Tibial nerve (tissue), 4 donors: Measurements from ENCODE around the gene ZNF217. TPM values are rescaled to one million over a fixed set of nuclear protein-coding genes. Genes with fewer than 3 reads are reported as not detected.
"Not testable (repeated sequence)": the region's sequence is repeated elsewhere in the genome, so short reads cannot be mapped to it uniquely, and the experiment has no call there.

Source experiments
- DNase-seq, 2 donors: peaks; one replicate each; pipeline ENCODE4 v3.0.0-alpha.2; 2019; ENCODE audit warnings: low spot score in 2 of 2
- H3K27ac ChIP-seq, 4 donors: fragments of 200-600 bp; sonication (generic) in 3 of 4; one replicate each; pipeline ENCODE4 v1.5.1; 2017 to 2019; ENCODE audit warnings: mild to moderate bottlenecking in 1 of 4
- H3K27me3 ChIP-seq, 2 donors: fragments of 200-600 bp; sonication (generic) in 1 of 2; one replicate each; pipeline versions ENCODE4 v1.5.1 to v1.6.0; 2017 to 2019
- H3K36me3 ChIP-seq, 3 donors: fragments of 200-600 bp; sonication (generic); one replicate each; pipeline ENCODE4 v1.5.1; 2018 to 2019
- H3K4me1 ChIP-seq, 4 donors: fragments of 200-600 bp; sonication (generic) in 3 of 4; one replicate each; pipeline ENCODE4 v1.5.1; 2017 to 2019
- H3K4me3 ChIP-seq, 4 donors: fragments of 200-600 bp; sonication (generic) in 3 of 4; one replicate each; pipeline ENCODE4 v1.5.1; 2017 to 2019; ENCODE audit warnings: mild to moderate bottlenecking in 1 of 4, moderate library complexity in 1 of 4
- H3K9me3 ChIP-seq, 4 donors: fragments of 200-600 bp; sonication (generic) in 3 of 4; one replicate each; pipeline ENCODE4 v1.5.1; 2017 to 2019
- EP300 ChIP-seq, 2 donors: sonication (generic); formaldehyde crosslinking; IDR thresholded peaks; one replicate each; pipeline ENCODE4 v1.6.1; 2017; ENCODE audit warnings: antibody characterized with exemption in 2 of 2, mild to moderate bottlenecking in 1 of 2
- POLR2A ChIP-seq, 2 donors: fragments of 450-650 bp; IDR thresholded peaks; one replicate each; pipeline ENCODE4 v1.6.1; 2017; ENCODE audit warnings: antibody characterized with exemption in 2 of 2, mild to moderate bottlenecking in 2 of 2, moderate library complexity in 2 of 2
- WGBS, 2 donors: methylation state at CpG; one replicate each; pipeline ENCODE4 v1.1.5; 2018; 5-methylcytosine and 5-hydroxymethylcytosine counted together
- total RNA-seq, 4 donors: library from RNA; depleted of rRNA; stranded (reverse); fragments of >200 nt; gene quantifications; one replicate each; pipeline ENCODE4 v1.1.0, GENCODE V29; 2016
- TF ChIP-seq, protein P1 (sequence below), 5 experiments: fragments of 200-600 bp in 3 of 5; fragments of 450-650 bp in 2 of 5; sonication (generic) in 3 of 5; IDR thresholded peaks; one replicate each; pipeline ENCODE4 v1.5.1; 2016 to 2019; ENCODE audit warnings: antibody characterized with exemption in 5 of 5, mild to moderate bottlenecking in 3 of 5, moderate library complexity in 2 of 5

Gene ZNF217
- total RNA-seq, 4 donors from 2014 or later = 21.4 to 24.3 (median 23.1) TPM

DNA sequence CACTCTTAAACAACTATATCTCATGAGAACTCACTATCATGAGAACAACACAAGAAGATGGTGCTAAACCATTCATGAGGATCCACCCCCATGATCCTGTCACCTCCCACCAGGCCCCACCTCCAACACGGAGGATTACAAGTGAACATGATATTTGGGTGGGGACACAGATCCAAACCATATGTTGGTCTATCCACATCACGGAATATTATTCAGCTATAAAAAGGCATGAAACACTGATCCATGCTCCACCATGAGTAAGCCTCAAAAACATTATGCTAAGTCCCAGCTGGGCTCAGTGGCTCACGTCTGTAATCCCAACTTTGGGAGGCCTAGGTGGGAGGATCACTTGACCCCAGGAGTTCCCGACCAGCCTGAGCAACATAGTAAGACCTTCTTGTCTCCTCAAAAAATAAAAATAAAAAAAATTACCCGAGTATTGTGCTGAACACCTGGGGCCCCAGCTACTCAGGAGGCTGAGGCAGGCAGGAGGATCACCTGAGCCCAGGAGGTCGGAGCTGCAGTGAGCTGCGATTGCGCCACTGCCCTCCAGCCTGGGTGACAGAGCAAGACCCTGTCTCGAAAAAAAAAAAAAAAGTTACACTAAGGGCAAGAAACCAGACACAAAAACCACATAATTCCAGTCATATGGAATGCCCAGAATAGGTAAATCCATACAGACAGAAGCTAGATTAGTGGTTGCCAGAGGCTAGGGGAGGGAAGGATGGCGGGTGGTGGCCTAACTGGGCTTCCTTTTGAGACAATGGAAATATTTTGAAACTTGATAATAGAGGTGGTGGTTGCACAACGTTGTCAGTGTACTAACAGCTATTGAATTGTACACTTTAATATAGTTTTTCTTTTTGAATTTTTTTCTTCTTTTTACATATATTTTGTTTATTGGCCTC is 43.1 kb downstream of the ZNF217 start:
- no peak overlapping the region for H3K4me3 ChIP-seq
- no peak overlapping the region for H3K27ac ChIP-seq
- WGBS, 2 donors = 78 to 81% methylated on average over 11 of the region's 11 CpGs
- H3K4me1 ChIP-seq = peaks cover 0 to 4% (median 0%) of the 10 kb centered on the region in 4 donors
- DNase-seq = no peak
- TF ChIP-seq, protein P1, sequence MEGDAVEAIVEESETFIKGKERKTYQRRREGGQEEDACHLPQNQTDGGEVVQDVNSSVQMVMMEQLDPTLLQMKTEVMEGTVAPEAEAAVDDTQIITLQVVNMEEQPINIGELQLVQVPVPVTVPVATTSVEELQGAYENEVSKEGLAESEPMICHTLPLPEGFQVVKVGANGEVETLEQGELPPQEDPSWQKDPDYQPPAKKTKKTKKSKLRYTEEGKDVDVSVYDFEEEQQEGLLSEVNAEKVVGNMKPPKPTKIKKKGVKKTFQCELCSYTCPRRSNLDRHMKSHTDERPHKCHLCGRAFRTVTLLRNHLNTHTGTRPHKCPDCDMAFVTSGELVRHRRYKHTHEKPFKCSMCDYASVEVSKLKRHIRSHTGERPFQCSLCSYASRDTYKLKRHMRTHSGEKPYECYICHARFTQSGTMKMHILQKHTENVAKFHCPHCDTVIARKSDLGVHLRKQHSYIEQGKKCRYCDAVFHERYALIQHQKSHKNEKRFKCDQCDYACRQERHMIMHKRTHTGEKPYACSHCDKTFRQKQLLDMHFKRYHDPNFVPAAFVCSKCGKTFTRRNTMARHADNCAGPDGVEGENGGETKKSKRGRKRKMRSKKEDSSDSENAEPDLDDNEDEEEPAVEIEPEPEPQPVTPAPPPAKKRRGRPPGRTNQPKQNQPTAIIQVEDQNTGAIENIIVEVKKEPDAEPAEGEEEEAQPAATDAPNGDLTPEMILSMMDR (IDR thresholded peaks at IDR 0.05) = no peak
- TF ChIP-seq POLR2A (IDR thresholded peaks at IDR 0.05) (no peak), EP300 (IDR thresholded peaks at IDR 0.05) (no peak)
- H3K9me3 ChIP-seq = no peaks in the 10 kb centered on the region
- no peaks in the 10 kb centered on the region for H3K27me3 ChIP-seq
- H3K36me3 ChIP-seq = no peaks in the 10 kb centered on the region

DNA sequence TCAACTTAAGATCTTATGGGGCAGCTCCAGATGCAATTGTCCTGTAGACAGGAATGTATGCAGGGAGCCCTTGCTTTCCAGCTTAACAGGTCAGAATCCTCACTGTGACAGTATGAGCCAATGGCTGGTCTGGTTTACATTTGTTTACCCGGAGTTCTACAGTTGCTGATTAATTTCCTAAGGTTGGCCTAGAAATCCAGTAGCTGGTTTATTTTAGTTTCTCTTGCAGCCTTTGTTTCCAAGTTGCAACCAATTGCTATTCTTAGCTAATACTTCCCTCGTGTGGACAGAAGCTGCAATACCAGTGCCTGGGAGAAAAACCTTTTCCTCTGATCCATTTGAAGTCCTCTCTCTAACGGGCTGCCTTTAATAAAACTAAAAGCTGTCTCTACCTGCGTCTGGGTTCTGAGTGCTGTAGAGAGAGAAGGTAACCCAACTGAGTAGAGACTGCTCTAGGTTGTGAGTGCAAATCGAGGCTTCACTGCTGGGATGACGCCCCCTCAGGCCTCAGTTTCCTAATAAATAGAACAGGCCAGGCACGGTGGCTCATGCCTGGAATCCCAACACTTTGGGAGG is 45.9 kb downstream of the ZNF217 start:
- Histone ChIP-seq H3K4me1 (peaks cover 0 to 4% (median 0%) of the 10 kb centered on the region in 4 donors), H3K27ac (no peak overlapping the region), H3K9me3 (no peaks in the 10 kb centered on the region), H3K36me3 (no peaks in the 10 kb centered on the region), H3K4me3 (no peak overlapping the region), H3K27me3 (no peaks in the 10 kb centered on the region)
- no peak for TF ChIP-seq EP300 (IDR thresholded peaks at IDR 0.05)
- TF ChIP-seq, protein P1 (IDR thresholded peaks at IDR 0.05) = peak; percentile 60 to 74 (median 68)
- 33 to 37% methylated on average over 7 of the region's 7 CpGs for whole genome bisulfite sequencing, 2 donors
- peak in 1 of 2 donors; percentile 48 for DNase-seq

DNA sequence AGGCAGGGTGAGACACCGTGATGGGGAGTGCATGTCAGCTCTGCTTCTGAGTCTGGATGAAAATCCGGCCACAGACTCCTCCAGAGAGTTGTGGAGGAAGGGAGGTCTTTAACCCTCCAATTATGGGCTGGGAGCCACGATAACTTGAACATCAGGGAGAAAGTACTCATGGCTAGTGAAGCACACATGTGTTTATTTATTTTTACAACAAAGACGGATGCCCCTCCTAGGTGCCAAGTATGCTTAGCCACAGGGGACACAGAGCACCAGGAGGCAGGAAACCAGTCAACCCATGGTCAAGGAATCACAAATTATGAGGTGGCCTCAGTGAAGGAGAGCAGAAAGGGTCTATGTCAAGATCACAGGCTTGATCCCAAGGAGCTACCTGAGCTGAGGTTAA is 54.1 kb downstream of the ZNF217 start:
- Histone ChIP-seq H3K4me3 (no peak overlapping the region), H3K4me1 (no peaks in the 10 kb centered on the region), H3K9me3 (no peaks in the 10 kb centered on the region), H3K36me3 (no peaks in the 10 kb centered on the region), H3K27me3 (no peaks in the 10 kb centered on the region), H3K27ac (no peak overlapping the region)
- no peak for TF ChIP-seq POLR2A (IDR thresholded peaks at IDR 0.05)
- TF ChIP-seq, protein P1 (IDR thresholded peaks at IDR 0.05) = no peak
- TF ChIP-seq EP300 (IDR thresholded peaks at IDR 0.05) = no peak
- WGBS, 2 donors = 55% methylated on average over 4 of the region's 4 CpGs
- no peak for DNase-seq

DNA sequence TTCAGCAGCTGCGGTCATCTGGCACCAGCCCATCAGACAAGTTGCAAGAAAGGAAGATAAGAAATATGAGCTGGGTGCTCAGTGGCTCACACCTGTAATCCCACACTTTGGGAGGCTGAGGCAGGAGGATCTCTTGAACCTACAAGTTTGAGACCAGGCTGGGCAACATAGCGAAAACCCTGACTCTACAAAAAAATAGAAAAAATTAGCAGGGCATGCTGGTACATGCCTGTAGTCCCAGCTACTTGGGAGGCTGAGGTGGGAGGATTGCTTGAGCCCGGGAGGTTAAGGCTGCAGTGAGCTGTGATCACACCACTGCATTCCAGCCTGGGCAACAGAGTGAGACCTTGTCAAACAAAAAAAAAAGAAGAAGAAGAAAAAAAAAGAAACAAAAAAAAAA is 57.3 kb downstream of the ZNF217 start:
- not testable (repeated sequence) for DNase-seq, H3K27me3 ChIP-seq, H3K9me3 ChIP-seq, H3K4me1 ChIP-seq, H3K27ac ChIP-seq, H3K4me3 ChIP-seq, H3K36me3 ChIP-seq
- 84 to 90% methylated on average over 3 of the region's 3 CpGs for WGBS, 2 donors

DNA sequence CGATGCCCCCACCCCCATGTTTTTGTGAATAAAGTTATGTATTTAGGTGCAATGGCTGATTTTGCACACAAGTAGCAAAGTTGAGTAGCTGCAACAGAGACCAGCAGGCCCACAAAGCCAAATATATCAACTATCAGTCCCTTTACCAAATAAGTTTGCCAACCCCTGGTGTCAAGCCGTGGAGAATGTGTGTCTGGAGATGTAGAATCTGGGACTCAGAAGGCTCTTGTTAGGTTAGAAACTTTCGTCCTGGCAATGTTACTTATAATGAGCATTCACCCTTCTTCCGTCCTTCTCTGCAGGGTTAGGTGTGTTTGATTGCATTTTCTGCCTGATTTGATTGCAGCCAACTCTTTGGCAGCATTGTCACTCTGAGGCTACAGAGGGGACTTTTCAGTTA is 57.8 kb downstream of the ZNF217 start:
- Histone ChIP-seq H3K4me1 (no peaks in the 10 kb centered on the region), H3K36me3 (no peaks in the 10 kb centered on the region), H3K27ac (no peak overlapping the region), H3K27me3 (no peaks in the 10 kb centered on the region), H3K9me3 (no peaks in the 10 kb centered on the region), H3K4me3 (no peak overlapping the region)
- DNase-seq = no peak
- TF ChIP-seq POLR2A (IDR thresholded peaks at IDR 0.05) (no peak), EP300 (IDR thresholded peaks at IDR 0.05) (no peak)
- TF ChIP-seq, protein P1 (IDR thresholded peaks at IDR 0.05) = no peak
- 84 to 85% methylated on average over 4 of the region's 4 CpGs for WGBS, 2 donors
